G401.6 (cell line): ENCODE measurements around the gene ALOXE3.
"Not testable (repeated sequence)": the region's sequence is repeated elsewhere in the genome, so short reads cannot be mapped to it uniquely, and the experiment has no call there.

Source experiments
- FAIRE-seq: peaks from 2 replicates; lab custom pipeline; 2012; peaks lifted over from hg19 to GRCh38; lab: Jason Lieb, UNC

Gene ALOXE3

GRCh38 chr17:8091033-8091687 lies 27.2 kb downstream of the ALOXE3 start:
- FAIRE-seq = no peak

- FAIRE-seq = no peak
These were observed 28.6 kb downstream of the ALOXE3 start for GRCh38 chr17:8089728-8090127.

GRCh38 chr17:8087952-8088230 lies 30.4 kb downstream of the ALOXE3 start:
- no peak for FAIRE-seq

GRCh38 chr17:8087075-8087951 lies 31.0 kb downstream of the ALOXE3 start, which contains the start of gene ALOX12B:
ALOX12B (minus strand) TSS chr17:8087716; CDS start chr17:8087442, 274 bp downstream.
- FAIRE-seq = no peak

GRCh38 chr17:8084250-8084649 lies 34.1 kb downstream of the ALOXE3 start:
- no peak for FAIRE-seq

GRCh38 chr17:8082292-8082691 lies 36.0 kb downstream of the ALOXE3 start:
- no peak for FAIRE-seq

GRCh38 chr17:8081876-8082275 lies 36.4 kb downstream of the ALOXE3 start:
- FAIRE-seq = no peak

- FAIRE-seq = no peak
These were observed 37.5 kb downstream of the ALOXE3 start for GRCh38 chr17:8080799-8081219.

GRCh38 chr17:8080208-8080798 lies 38.0 kb downstream of the ALOXE3 start:
- FAIRE-seq = no peak

- no peak for FAIRE-seq
These were observed 38.8 kb downstream of the ALOXE3 start for GRCh38 chr17:8079291-8080207.

GRCh38 chr17:8077939-8078338 lies 40.4 kb downstream of the ALOXE3 start:
- not testable (repeated sequence) for FAIRE-seq

- FAIRE-seq = no peak
These were observed 41.6 kb downstream of the ALOXE3 start for GRCh38 chr17:8076502-8077266.

GRCh38 chr17:8075574-8076342 lies 42.6 kb downstream of the ALOXE3 start:
- no peak for FAIRE-seq

GRCh38 chr17:8075081-8075480 lies 43.2 kb downstream of the ALOXE3 start:
- FAIRE-seq = no peak

- FAIRE-seq = no peak
These were observed 43.8 kb downstream of the ALOXE3 start for GRCh38 chr17:8074554-8074953.

- FAIRE-seq = no peak
These were observed 44.5 kb downstream of the ALOXE3 start for GRCh38 chr17:8073627-8074484.

- no peak for FAIRE-seq
These were observed 45.4 kb downstream of the ALOXE3 start for GRCh38 chr17:8072729-8073461.

- FAIRE-seq = no peak
These were observed 46.0 kb downstream of the ALOXE3 start for GRCh38 chr17:8072341-8072728.

GRCh38 chr17:8071496-8071895 lies 46.8 kb downstream of the ALOXE3 start:
- no peak for FAIRE-seq
